ENCODE data around the gene RUNX2.

Gene RUNX2

DNA sequence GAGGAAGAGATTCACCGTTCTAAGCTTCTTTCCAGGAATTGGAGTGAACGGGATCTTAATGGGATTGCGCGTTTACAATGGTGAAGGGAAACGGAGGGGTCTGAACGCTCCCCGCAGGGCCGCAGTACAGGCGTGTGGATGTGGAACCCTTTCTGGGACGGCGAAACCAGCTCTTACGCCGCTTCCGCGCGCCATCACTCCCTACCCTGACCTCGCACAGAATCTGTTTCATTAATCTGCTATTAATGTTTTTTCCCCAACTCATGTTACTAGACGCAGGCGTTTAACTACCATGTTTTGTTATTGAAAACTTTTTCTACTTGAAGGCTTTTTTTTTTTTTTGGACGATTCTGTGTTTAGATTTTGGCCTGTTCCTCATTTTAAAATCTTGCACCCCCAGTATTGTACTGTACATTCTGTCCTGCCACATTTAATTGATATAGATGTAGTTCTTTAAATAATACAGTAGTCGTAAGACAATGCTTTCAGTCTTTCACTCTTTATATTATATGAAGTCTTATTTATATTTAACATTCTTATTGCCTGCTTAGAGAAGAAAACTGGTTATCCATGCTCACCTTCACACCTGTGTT, 50.3 kb downstream of the RUNX2 start:
- TF ChIP-seq EGR1 (IDR thresholded peaks at IDR 0.05) (no peak), TAF1 (IDR thresholded peaks at IDR 0.05; ENCODE audit: low read depth) (no peak), NFIC (IDR thresholded peaks at IDR 0.05) (no peak), EP300 (IDR thresholded peaks at IDR 0.05; ENCODE audit: borderline replicate concordance) (no peak), RAD21 (IDR thresholded peaks at IDR 0.05; ENCODE audit: low read depth) (no peak), ZBTB7A (IDR thresholded peaks at IDR 0.05; ENCODE audit: low read depth) (no peak), CEBPB (IDR thresholded peaks at IDR 0.05) (no peak), MAX (IDR thresholded peaks at IDR 0.05) (no peak)

- TF ChIP-seq FOXM1 (IDR thresholded peaks at IDR 0.05; ENCODE audit: borderline replicate concordance, low read depth), result no peak
- no peak for TF ChIP-seq CEBPB (IDR thresholded peaks at IDR 0.05)
- TF ChIP-seq TCF12 (IDR thresholded peaks at IDR 0.05; ENCODE audit: low read depth), result no peak
- no peak for TF ChIP-seq REST (IDR thresholded peaks at IDR 0.05; ENCODE audit: low read depth)
- no peak for TF ChIP-seq EP300 (IDR thresholded peaks at IDR 0.05; ENCODE audit: borderline replicate concordance)
- no peak for TF ChIP-seq CREB1 (IDR thresholded peaks at IDR 0.05; ENCODE audit: low read depth)
- no peak for TF ChIP-seq TEAD4 (IDR thresholded peaks at IDR 0.05)
- no peak for TF ChIP-seq MAX (IDR thresholded peaks at IDR 0.05)
- TF ChIP-seq YY1 (IDR thresholded peaks at IDR 0.05; ENCODE audit: low read depth), result no peak
Observed at GRCh38 chr6:45382391-45382790, 54.3 kb downstream of the RUNX2 start.

DNA sequence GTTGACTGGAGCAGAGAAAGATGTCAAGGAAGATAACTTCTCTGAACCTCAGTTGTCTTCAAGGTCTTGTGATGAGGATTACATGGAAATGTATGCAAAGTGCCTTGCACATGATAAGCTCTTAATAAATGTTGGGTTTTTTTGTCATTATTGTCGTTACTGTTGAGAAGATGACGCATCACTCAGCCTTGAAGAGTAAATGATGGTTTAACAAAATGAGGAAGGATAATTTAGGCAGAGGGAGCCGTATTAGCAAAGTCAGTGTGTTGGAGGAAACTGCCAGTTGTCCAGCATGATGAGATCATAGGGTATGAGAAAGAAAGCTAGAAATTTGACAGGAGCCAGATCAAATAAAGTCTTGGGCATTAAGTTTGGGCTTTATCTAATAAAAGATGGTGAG, 58.4 kb downstream of the RUNX2 start:
- TF ChIP-seq NFIC (IDR thresholded peaks at IDR 0.05) (no peak), YY1 (IDR thresholded peaks at IDR 0.05; ENCODE audit: low read depth) (no peak), TAF1 (IDR thresholded peaks at IDR 0.05; ENCODE audit: low read depth) (no peak), EP300 (IDR thresholded peaks at IDR 0.05; ENCODE audit: borderline replicate concordance) (no peak), TCF12 (IDR thresholded peaks at IDR 0.05; ENCODE audit: low read depth) (no peak), USF1 (IDR thresholded peaks at IDR 0.05) (no peak), ZBTB7A (IDR thresholded peaks at IDR 0.05; ENCODE audit: low read depth) (no peak), EGR1 (IDR thresholded peaks at IDR 0.05) (no peak), TEAD4 (IDR thresholded peaks at IDR 0.05) (no peak), REST (IDR thresholded peaks at IDR 0.05; ENCODE audit: low read depth) (no peak), CREB1 (IDR thresholded peaks at IDR 0.05; ENCODE audit: low read depth) (no peak), FOXM1 (IDR thresholded peaks at IDR 0.05; ENCODE audit: borderline replicate concordance, low read depth) (no peak), CEBPB (IDR thresholded peaks at IDR 0.05) (no peak), MAX (IDR thresholded peaks at IDR 0.05) (no peak), RAD21 (IDR thresholded peaks at IDR 0.05; ENCODE audit: low read depth) (no peak)

DNA sequence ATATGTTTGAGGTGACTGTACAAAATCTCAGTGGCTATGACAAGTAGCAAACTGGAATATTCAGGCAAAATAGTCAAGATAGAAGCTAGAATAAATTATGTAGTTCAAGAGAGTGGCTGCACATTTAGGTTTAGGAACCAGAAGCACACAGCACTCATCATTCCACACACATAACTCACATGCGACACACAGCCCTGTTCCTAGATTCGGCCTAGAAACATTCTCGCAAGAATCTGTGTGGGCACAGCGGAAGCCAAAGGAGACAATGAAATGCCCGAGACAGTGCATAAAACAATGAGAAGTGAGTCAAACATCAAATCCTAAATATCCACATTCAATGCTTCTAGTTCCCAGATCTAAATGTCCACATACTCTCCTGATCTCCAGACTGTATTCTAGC, 59.1 kb downstream of the RUNX2 start:
- TF ChIP-seq REST (IDR thresholded peaks at IDR 0.05; ENCODE audit: low read depth) (no peak), FOXM1 (IDR thresholded peaks at IDR 0.05; ENCODE audit: borderline replicate concordance, low read depth) (no peak)

- TF ChIP-seq EP300 (IDR thresholded peaks at IDR 0.05; ENCODE audit: borderline replicate concordance) (no peak), CREB1 (IDR thresholded peaks at IDR 0.05; ENCODE audit: low read depth) (no peak), REST (IDR thresholded peaks at IDR 0.05; ENCODE audit: low read depth) (no peak), RAD21 (IDR thresholded peaks at IDR 0.05; ENCODE audit: low read depth) (no peak), ZBTB7A (IDR thresholded peaks at IDR 0.05; ENCODE audit: low read depth) (no peak), FOXM1 (IDR thresholded peaks at IDR 0.05; ENCODE audit: borderline replicate concordance, low read depth) (no peak)
Observed at GRCh38 chr6:45388328-45388727, 60.2 kb downstream of the RUNX2 start.
